Activated CD4-positive, alpha-beta T cell treated with anti-CD3 and anti-CD28 coated beads, Interleukin-2, amount 50 U/mL, for 48 hours (primary cell): ENCODE data around the gene SOAT2.
"Not testable (repeated sequence)": the region's sequence is repeated elsewhere in the genome, so short reads cannot be mapped to it uniquely, and the experiment has no call there.

Source experiments
- DNase-seq, 2 experiments: peaks; one replicate each; pipeline ENCODE4 v3.0.0-alpha.2; 2020

The SOAT2 gene

DNA sequence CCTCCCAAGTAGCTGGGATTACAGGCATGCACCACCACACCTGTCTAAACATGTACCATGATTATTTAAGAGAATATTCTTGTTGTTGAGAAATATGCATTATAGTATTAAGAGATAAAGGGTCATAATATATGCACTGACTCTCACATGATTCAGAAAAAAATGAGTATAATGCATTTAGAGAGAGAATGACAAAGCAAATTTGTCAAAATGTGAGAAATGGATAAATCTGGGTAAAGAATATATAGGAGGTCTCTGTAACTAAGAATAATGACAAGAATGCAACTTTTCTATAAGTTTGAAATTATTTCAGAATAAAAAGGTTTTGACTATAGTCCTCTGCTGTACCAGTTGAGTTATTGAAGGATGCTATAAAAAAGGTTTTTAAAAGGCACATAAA lies 49.1 kb downstream of the SOAT2 start:
- DNase-seq = no peak

DNA sequence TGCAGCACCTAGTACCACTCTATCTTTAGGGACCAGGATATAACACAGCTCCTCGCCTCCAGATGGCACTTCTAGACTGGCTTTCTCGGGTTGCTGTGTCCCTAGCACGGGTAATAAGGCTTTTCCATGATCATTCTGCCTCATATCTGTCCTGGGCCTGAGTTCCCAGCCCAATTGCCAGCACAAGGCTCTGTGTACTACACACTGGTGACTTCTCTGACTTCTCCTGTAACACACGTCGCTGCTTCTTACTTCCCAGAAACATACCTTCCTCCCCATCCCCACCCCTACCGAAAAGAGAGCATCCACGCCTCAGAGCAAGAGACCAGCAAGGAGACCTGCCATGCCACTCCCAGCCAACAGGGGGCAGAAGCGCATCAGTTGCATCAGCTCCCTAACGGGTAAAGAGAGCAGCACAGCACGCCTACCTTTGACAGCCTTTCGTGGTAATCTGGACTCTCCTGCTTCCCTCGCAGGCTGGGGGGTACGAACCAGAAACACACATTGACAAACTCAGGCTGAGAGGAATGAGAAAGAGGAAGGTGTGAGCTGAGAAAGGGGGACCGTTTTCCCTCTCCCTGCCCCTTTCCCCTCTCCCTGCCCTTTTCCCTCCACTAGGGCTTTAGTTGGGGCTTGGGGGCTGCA lies 56.0 kb downstream of the SOAT2 start:
- peak; percentile 95 to 96 for DNase-seq

DNA sequence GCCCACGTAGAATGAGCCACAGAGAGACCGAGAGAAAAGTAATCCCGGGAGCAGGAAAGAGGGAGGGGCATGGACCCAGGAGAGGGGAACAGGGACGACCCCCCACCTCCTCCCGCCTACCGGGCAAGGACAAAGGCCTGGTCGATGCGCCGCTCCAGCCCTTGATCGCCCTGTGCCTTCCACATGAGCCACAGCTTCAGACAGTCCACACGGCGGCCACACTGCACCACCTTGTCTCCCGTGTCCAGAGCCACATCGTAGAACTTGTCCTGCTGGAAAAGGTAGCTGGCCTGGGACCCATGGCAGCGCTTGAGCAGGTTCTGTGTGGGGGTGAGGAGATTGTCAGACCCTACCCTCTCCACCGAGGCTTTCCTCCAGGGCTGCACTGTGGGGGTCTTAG lies 56.7 kb downstream of the SOAT2 start:
- no peak for DNase-seq

DNA sequence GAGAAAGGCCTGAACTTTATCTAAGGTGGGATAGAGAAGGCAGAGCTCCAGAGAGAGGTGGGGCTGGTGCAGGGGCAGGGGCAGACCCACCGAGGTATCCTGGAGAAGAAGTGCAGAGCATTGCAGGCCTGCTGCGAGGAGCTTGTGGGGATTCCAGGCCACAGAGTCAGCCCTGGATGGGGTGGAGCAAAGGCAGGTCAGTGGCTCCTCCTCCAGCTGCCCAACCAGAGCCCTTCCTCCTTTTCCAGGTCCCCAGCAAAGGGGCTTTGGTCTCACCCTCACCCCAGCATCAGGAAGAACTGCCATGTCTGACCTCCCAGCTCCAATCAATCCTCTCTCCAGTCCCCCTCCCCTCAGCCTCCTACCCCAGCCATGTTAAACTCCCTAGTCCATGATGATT lies 57.4 kb downstream of the SOAT2 start:
- no peak for DNase-seq

DNA sequence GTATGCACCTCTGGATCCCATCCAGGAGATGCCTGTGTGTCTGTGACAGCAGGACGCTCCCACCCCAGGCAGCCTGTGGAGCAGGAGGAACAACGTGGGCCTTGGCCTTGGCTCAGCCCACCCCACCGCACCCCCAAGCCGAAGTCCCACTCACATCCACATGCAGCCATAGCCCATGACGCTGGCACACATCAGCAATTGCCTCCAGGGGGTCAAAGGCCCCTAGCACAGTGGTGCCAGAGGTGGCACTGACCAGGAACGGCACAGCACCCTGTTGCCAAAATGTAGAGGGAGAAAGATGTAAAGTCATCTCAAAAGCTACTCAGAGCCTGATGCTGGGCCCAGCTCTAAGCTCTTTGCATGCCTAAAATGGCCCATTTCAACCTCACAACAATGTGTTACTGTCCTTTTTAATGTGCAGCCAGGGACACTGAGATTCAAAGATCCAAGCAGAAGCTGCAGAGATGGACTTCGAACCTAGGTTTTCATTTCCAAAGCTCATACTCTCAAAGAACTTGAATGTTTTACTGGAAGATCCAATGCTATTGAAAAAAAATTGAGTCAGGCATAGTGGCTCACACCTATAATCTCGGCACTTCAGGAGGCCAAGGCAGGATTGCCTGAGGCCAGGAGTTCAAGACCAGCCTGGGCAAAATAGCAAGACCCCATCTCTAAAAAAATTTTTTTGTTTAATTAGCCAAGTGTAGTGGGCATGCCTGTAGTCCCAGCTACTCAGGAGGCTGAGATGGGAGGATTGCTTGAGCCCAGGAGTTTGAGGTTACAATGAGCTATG lies 58.0 kb downstream of the SOAT2 start:
- DNase-seq = no peak

DNA sequence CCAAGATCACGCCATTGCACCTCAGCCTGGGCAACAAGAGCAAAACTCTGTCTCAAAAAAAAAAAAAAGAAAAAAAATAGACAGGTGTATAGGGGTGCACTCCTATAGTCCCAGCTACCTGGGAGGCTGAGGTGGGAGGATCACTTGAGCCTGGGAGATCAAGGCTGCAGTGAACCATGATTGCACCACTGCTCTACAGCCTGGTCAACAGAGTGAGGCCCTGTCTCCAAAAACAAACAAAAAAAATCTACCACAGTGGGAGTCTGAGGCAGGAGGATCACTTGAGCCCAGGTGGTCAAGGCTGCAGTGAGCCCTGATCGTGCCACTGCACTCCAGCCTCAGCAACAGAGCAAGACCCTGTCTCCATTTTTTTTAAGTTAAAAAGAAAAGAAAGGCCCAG lies 59.7 kb downstream of the SOAT2 start:
- DNase-seq = not testable (repeated sequence)

DNA sequence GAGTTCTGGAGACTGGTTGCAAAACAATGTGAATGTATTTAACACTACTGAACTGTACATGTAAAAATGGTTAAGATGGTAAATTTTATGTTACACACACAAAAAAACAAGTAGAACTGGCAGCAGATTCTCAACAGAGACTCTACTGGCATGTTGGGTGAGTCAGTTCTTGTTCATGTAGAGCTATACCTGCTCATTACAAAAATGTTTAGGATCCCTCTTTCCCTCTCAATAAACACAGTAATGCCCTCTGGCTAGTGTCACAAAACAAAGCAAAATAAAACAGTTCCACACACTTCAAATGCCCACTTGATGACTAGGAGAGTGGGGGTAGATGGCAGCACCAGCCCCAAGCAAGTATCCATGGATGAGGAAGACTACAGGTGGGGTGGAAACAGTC lies 63.6 kb downstream of the SOAT2 start:
- no peak for DNase-seq

DNA sequence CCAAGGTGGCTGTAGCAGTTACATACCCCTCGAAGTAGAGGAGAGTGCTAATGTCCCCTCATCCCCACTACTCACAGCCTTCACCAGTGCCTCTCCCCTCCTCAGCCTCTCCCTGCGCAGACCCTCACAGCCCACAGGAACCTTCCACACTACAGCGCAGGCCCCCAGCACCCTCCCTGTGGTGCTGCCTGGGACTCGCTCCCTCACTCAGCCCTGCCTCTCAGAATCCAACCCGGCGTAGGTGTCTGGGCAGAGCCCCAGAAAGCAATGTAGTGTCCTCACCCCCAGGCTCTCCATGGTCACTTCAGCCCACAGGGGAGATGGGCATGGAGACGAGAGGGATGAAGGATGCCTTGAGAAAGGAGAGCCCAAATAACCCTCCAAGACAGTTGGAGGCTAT lies 66.4 kb downstream of the SOAT2 start:
- no peak for DNase-seq

DNA sequence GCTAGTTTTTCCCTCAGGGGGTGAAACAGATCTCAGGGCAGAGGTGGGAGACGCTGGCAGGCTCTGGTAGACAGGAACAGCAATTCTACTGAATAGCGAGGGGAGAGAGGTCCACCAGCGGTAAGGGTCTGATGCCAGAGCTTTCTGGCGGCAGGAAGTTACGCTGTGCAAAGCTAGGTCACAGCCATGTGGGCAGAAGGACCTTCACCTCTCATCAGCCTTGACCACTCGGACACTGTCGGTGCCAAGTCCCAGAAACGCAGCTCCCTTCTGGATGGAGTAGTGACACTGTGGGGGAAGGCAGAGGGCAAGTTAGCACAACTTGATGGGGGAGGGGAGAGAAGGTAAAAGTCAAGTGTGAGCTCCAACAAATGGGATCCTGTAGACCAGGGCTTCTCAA lies 66.9 kb downstream of the SOAT2 start:
- DNase-seq = no peak

DNA sequence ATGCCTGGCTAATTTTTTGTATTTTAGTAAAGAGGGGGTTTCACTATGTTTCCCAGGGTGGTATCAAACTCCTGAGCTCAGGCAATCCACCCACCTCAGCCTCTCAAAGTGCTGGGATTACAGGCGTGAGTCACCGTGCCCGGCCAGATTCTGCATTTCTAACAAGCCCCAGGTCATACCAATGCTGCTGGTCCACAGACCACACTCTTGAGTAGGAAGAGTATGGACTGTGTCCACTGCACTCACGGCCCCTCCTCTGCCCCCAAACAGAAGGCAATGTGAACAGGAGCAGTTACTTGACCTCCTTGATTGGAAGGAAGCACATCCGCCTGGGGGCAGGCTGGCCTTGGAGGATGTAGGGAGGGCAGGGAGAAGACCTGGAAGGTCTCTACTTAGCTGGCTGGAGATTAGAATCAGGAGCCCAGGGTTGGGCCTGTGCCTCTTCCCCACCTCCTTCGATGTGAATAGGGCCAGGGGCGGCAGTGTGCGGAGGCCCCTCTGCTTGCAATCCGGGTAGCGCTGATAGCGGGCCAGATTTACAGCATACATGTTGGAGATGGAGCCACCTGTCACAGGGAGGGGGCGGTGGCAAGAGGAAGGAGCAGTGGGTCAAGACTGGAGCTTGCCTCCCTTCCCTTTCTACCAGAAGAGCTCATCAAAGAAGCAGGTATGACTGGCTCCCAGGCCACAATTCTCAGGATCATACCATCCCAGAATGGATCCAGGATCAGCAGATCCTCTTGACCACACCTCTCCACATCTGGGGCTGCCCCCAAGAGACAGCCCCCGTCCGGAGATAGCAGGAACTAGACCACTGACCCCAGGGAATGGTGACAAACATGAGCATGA lies 67.8 kb downstream of the SOAT2 start:
- DNase-seq = no peak

DNA sequence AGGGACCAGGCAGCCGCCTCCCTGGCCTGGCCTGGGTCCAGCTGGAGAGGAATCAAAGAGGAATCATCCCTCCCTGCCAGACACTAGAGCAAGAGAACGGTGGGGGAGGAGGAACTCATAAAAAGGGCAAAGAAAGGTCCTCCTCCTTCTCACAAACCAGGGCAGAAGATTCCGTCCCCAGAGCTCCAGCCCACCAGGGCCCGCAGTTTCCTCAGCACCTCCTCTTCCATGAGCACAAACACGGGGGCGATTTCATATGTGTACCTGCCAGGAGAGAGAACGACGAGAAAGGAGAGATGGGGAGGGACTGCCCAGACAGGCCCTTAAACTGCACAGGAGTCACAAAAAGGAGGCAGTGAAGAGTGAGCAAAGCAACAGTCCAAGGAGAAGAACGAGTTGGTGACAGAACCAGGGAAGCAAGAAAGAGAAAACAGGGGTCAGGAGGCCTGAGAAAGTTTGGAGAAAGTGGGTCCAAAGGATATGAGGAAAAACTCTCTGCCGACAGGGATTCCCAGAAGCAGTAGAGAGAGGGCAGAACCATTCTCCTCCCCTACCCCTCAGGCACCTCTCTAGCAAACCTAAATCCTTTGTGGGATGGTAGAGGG lies 68.5 kb downstream of the SOAT2 start:
- no peak for DNase-seq

DNA sequence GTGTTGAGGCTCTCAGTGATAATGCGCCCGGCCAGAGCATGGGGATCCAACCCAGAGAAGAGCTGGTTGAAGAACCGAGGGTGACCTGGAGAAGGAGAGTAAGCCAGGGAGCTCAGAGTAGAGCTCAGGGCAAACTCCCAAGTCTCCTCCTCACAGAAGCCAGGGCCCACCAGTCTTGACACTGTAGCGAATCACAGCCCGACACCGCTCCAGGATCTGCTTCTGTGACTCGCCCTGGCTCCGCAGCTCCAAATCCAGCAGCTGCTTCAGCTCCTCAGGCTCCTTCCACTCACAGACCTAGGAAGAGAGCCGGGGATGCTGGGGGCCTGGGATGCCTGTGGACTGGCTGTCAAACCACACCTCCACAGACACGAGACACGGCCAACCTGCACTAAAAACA lies 69.1 kb downstream of the SOAT2 start:
- no peak for DNase-seq

DNA sequence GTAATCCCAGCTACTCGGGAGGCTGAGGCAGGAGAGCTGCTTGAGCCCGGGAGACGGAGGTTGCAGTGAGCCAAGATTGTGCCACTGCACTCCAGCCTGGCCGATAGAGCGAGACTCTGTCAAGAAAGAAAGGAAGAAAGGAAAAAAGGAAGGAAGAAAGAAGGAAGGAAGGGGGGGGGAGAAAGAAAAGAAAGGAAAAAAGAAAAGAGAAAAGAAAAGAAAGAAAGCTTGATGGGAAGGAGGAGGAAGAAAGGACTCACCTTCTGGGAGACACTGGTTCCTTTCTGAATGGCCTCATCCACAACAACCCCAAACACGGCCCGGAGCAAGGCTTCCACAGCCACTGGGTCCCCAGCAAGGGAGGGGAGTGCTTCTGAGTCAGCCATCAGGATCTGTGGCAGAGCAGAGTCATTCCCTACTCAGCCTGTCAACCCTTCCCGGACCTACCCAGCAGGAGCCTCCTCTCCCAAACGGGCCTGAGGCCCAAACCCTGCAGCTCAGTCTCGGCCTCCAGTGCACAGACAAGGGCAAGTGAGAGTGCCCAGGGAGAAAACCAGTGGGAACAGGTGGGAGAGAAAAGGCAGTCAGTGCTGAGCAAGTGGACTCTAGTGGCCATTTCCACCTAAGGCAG lies 69.9 kb downstream of the SOAT2 start:
- DNase-seq = no peak
